ENCODE data around the gene MSH3.
"Not testable (repeated sequence)": the region's sequence is repeated elsewhere in the genome, so short reads cannot be mapped to it uniquely, and the experiment has no call there.

The MSH3 gene

DNA sequence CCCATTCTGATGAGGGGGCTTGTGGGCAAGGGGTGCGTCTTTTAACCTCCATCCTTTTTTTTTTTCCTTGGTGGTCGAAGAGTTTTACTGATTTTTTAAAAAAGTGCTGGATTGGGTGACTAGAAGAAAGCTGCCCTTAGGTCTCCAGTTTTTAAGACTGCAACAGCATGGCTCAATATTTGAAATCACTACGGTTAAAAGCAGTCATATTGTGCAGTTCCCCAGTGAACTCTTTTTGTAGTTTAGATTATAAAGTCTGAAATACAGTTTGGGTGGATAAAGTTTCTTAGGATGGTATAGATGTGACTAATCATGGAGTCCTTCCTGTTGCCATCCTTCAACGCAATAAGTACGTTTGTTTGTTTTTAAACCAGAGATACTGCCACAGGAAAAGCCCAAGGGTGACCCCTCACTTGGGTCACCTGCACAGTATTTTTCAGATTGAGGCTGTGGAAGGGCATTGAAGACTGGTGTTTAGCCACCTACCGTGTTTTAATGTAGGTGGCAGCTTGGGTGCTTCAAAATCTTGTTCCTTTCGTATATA is 851 bp downstream of the MSH3 start:
- DNase-seq: peak in 1 of 51 donors; percentile 19

DNA sequence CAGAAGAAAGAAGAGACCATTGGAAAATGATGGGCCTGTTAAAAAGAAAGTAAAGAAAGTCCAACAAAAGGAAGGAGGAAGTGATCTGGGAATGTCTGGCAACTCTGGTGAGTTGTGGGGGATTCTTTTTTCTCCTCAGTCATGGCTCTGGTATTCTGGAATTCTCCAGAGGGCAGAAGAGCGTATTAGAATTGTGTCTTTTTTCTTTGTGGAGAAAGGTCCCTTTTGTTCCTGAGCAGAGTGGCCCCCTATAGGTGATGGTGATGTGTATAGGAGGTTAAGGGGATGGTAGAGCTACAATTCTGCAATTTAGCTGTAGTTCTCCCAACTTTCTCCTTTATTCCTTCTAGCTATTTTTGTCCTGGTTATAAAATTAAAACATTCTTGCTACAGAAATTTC is 2.0 kb downstream of the MSH3 start:
- DNase-seq: no peak

DNA sequence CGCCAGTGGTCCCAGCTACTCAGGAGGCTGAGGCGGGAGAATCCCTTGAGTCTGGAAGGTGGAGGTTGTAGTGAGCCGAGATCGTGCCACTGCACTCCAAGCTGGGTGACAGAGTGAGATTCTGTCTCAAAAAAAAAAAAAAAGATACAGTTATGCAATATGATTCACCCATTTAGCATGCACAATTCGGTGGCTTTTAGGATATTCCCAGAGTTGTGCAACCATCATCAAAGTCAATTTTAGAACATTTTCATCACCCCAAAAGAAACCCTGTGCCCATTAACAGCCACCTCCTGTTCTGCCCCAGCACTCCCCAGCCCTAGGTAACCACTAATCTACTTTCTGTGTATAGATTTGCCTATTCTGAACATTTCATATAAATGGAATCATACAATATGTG is 4.7 kb downstream of the MSH3 start:
- no peak for DNase-seq

DNA sequence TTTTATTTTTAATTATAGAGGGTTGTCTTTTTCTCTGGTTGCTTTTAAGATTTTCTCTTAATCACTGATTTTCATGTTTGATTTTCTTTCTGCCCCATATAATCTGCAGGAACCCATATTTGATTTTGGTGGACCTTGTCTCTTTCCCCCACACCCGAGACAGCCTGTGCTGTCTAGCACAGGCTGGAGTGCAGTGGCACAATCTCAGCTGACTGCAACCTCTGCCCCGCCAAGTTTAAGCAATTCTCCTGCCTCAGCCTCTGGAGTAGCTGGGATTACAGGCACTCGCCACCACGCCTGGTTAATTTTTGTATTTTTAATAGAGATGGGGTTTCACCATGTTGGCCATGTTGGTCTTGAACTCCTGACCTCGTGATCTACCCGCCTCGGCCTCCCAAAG is 6.2 kb downstream of the MSH3 start:
- not testable (repeated sequence) for DNase-seq

DNA sequence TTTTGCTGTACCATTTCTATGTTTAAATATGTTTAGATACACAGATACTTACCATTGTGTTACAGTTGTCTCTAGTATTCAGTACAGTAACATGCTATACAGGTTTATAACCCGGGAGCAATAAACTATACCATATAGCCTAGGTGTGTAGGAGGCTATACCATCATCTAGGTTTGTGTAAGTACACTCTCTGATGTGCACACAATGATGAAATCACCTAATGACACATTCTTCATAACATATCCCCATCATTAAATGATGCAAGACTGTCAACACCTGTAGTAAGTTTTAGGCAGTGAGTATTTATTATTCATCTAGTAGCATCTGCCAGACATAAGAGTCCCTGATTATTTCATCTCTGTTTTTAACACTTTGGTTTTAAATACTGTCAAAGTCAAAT is 7.7 kb downstream of the MSH3 start:
- no peak for DNase-seq

DNA sequence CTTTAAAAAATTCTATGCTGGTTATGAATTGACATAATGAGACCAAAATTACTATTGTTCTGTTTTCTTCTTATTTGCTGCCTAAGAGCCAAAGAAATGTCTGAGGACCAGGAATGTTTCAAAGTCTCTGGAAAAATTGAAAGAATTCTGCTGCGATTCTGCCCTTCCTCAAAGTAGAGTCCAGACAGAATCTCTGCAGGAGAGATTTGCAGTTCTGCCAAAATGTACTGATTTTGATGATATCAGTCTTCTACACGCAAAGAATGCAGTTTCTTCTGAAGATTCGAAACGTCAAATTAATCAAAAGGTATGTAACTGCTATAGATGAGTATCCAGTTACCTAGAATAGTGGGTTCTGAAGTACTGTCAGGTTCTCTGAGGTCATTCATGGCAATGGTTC is 10.6 kb downstream of the MSH3 start:
- no peak for DNase-seq

DNA sequence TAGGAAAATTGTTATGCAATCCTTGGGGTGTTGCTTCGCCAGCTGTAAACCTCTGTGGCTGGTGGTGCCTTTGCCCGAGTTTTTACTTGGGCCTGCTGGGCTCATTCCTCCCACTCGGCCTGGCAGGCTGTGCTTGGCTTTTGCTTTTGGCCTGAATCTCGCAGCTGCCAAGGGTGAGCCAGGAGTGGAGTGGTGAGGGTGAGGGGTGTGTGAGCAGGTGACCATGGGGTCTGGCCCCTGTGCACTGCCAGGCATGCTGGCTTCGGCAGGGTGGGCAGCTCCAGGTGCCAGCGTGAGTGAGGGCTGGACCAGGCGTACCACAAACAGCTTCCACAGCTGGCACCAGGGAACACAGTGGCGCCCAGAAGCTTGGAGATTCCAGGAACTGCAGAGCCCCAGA is 12.9 kb downstream of the MSH3 start:
- no peak for DNase-seq

DNA sequence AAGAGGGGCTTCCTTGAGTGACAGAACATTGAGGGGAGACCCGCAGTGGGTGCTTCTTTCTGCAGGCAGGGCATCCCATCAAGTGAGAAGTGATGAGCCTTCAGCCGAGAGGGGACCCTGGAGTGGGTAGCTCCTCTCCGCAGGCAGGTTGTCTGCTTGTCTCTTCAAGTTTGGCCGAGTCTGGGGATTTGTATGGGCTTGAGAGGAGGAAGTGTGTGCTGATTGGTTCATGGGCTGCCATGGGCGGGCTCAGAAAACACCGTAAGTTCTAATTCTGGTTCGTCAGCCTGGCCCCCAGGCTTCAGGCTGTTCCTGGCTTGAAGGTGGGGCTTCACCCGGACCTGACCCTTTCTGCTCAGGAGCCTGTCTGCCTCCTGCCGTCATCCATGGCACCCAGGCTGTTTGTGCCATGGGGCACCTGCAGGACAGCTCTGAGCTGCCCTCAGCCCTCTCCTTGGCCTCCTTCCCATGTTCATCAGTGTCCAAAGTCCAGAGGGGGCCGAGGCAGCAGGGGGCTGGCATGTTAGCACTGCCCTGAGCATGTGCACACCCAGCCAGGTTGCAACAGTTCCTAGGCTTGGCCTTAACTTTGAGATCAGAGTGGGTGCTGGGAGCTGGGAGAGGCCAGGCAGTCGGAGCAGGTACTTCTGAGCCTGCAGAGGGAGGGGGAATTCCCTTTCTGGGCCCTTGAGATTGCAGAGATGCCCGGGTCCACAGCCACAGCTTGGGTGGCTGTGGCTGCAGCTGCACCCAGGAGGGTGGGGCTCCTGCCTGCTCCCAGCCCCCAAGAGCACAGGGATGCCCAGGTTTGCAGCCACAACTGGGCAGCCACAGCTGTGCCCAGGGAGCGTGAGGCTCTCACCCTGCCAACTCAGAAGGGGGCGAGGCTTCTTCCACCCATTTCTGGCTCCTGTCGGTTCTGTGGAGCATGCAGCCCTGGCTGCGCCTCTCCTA is 13.8 kb downstream of the MSH3 start:
- DNase-seq: peak in 1 of 51 donors; percentile 5

DNA sequence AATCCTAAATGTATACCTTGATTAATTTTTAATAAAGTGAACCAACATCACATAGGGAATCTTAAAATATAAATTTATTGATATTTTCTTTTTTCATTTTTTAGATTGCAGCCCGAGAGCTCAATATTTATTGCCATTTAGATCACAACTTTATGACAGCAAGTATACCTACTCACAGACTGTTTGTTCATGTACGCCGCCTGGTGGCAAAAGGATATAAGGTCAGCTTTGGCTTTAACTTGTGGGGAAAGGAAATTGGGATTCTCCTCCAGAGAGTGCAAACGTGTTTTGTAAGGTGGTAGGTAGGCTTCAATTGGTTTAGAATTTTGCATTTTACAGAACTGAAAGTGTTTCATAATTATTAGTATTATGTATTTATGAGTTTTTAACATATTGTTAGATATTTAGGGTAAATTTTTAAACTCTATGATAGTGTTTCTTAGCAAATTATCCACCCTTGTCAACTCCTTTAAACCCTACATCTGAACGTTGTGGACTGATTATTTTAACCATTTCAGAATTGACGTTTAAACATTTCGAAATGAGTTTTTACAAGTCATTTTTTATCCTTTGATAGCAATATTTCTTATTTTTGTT is 17.8 kb downstream of the MSH3 start:
- DNase-seq: peak in 30 of 51 donors; percentile 9 to 72 (median 36)

DNA sequence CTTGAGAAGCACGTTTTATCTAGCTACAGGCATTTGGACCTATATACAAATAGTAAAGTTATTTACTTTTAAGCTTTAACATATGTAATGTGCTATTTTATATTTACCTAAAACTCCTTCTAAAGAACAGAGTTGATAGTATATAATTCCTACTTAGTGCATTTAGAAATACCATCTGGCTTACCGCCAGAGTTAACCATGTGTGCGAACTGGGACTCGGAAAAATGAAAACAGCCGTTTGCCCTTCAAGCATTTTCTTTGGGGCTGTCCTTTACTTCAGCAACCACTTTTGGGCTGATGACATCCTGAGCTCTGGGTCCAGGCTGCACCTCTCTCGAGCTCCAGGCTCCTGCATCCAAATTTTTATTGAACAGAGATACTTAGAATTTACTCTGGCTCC is 22.3 kb downstream of the MSH3 start:
- DNase-seq: no peak

DNA sequence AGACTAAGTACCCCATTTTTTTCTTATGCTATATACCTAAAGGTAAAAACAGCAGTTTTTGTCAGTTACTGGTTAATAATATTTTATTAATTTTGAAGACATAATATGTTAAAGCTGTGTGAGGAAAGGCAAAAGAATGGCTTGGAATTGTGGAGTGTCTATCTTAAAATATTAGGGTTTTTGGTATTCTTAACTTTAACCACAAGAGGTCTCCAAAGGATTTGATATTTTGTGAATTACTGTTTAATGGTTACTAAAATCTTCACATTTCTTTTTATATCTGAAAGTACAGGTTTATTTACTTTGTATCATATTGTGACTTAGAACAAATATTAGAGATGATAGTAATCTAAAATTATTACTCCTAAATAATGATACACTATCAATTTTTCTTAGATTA is 32.3 kb downstream of the MSH3 start:
- no peak for DNase-seq

DNA sequence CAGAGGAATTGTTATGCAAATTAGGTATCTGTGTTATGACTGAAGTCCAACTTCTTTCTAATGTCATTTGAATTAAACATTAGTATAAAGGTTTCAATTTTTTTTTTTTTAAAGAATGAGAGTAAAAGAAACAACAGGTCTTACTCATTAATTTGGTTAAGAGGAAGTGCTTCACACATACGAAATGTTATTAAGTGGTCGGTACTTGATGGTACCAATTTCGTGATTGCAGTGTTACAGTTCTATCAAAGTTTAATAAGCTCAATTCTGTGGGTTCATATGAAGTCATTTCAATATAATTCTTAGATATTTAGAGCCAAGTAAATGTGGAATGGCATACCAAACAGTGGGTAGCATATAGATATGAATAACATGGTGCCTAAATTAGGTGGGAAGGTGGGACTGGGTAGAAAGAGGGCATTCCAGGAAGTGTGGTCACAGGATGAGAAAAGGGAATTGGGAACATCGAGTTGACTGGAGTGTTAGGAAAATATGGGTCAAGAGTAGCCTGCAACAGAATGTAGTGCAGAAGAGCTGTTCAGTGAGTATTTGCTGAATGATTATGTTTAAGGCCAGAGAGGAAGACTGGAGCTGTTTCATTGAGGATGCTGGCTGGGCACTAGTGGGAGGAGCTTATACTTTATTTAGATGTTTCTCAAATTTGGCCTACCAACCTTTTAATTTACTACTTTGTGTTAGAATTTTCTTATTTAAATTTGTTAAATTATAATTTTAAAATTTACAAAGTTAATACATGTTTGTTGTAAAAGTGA is 34.4 kb downstream of the MSH3 start:
- DNase-seq: no peak

DNA sequence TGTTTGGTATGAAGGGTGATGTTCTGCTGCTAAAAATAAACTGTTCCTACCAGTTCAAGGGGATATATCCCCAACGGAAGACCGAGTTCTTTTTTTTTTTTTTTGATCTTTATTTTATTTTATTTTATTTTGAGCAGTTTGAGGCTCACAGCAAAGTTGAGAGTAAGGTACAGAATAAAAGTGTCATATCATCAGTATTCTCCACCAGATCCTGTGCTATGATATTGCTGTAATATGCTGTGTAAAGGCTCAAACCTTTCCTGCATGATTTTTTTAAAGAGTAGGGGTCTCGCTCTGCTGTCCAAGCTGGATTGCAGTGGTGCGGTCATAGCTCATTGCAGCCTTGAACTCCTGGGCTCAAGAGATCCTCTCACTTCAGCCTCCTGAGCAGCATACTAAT is 35.2 kb downstream of the MSH3 start:
- DNase-seq: no peak

DNA sequence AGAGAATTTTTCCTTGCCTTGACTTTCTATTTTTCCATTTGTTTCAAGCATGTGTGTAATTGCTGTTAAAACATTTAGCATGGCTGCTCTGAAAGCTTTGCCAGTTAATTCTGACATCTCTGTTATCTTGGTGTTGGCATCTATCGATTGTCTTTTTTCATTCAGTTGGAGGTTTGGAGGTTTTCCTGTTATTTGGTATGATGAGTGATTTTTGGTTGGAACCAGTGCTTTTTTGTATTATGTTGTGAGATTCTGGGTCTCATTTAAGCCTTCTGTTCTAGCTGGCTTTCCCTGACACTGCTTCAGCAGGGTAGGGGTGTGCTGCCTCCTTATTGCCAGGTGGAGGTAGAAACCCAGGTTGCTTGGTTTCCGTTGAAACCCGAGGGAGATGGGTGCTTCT is 41.2 kb downstream of the MSH3 start:
- DNase-seq: no peak

DNA sequence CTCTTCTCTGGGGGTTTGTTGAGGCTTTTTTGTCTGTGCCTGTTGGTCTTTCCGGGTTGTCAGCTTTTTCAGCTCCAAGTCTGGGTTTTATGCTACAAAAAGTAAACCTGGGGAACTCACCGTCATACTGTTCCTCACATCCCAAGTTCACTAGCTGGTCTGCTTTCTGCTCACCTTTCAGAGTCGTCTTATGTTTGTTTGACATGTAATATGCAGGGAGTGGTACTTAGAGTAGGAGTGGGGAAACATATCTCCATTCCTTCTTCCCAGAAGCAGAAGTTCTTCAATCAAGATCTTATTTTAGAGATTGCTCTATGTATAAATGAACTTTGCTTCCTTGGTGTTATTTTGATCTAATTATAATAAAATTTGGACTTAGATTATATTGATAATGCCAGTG is 42.0 kb downstream of the MSH3 start:
- no peak for DNase-seq

DNA sequence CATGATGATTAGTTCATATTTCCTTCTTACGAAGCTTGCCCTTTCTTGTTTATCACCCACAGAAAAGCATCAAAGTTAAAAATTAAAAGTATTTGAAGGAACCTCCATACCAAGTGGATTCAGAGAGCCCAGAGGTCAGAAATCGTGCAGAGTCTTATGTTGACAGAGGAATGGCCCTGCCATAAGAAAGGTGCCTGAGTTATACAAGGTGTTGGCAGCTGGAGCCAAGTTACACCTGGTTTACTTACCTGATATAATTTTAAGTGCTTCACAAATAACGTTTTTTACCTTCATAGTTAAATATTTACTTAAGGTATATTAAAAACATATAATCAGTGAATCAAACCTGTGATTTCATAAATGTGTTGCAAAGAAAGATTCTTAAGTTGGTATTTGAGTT is 42.6 kb downstream of the MSH3 start:
- no peak for DNase-seq

DNA sequence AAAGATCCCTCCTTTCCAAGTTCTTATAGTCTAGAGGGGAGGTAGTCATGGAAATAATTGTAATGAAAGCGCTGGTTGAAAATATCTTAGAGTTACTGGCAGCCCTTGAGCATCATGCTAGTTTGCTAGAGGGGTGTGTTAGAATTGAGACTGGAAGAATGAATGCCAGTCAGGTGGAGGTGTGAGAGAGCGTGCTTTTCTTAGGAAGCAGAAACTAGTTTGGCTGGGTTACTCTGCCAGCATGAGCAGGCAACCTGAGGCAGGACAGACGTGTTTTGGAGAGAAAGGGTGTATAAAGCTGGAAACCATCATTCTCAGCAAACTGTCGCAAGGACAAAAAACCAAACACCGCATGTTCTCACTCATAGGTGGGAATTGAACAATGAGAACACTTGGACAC is 43.9 kb downstream of the MSH3 start:
- no peak for DNase-seq

DNA sequence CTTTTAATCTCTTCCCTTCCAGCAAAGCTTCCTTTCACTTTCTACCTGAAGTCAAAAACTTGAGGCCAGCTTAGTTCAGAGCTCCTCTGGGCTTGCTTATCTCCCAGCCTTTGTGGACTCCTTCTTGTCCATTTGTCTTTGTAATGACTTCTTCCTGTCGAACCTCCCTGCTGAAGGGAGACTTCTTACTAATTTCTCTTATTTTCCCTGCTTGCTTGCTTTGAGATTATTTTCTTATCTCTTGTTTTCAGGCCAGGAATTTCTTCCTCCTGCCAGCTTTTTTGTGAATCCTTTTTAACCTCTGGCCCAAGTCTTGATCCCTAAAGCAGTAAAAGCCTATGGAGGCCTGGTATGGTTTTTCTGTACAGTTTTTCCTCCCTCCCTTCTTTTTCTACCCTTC is 47.1 kb downstream of the MSH3 start:
- no peak for DNase-seq

DNA sequence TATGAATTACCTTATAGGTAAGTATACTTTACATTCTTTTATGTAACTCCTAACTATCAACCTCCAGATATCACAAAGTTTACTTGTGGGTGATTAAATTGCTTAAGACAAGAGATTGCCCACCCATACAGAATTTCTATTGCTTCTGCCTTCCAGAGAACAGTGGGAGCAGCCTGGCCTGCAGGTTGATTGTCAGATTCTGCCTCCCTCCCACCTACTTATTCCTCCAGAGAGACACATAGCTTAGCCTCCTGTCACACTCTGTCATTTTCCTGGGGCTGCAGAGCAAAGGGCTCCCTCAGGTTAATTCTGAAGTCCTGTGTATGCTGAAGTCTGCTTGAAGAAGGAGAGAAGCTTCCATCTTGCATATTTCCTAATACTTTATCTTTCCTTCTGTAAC is 48.8 kb downstream of the MSH3 start:
- DNase-seq: no peak

DNA sequence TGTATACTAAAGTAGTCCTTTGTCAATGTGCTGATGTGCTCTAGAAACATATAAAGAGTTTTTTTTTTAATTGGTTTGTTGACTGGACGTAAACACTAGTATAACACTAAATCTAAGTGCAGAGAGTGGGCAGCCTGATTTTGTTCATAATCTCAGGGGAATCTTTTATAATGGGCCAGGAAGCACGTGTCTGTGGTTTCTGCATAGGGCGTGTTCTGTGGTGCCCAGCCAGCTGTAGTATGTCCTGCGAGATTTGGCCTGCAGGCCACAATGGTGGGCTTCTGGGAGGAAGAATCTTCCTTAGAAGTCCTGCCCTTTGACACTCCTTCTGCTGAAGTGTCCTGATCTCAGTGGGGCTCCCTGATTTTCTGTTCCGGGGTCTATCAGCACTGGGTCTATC is 49.3 kb downstream of the MSH3 start:
- no peak for DNase-seq

DNA sequence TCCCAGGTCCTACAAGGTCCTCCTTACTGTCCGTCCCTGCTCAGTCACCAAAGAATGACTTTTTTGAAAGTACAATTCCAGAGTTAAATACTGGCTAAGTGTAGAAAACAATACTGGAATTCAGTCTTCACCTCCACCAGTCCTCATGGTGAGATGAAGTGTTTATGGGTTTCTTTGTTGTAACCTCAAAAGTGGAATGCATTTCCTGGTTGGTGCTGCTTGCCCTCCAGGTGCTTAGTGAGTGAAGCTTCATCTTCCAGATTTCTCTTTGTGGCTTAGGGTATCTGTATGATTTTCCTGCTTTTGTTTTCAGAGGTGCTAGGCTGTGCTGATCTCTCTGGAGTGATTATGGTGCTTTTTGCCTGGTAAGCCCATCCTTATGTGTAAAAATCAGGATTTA is 49.8 kb downstream of the MSH3 start:
- no peak for DNase-seq

DNA sequence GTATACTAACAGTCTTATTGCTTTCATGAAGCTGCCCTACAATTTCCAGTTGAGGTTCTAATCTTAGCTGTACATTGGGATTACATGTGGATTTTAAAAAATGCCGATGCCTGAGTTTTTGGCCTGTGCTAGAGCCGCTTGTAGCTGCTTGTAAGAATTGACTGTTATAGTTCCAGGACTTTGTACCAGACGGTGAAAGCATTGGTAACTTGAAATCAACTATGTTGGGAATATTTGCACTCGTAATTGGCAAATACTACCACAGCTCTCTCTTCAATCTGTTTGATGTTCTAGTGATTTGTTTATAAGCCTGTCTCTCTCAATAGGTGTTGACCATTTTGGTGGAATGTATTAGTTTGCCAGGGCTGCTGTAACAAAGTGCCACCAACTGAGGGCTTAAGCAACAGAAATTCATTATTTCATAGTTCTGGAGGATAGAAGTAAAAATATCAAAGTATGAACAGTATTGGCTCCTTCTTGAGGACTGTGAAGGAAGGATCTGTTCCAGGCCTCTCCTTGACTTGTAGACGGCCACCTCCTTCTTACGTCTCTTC is 50.8 kb downstream of the MSH3 start:
- DNase-seq: no peak
